Loucy (cell line): ENCODE results near the gene DBN1.

Experiments used
- EZH2phosphoT487 ChIP-seq: fragments of 200-600 bp; IDR thresholded peaks from 2 replicates; pipeline ENCODE4 v1.6.1; 2018; ENCODE audit warnings: antibody characterized with exemption, mild to moderate bottlenecking, moderate library complexity, borderline replicate concordance
- TF ChIP-seq, protein P1 (sequence below): fragments of 200-600 bp; sonication (generic); conservative IDR thresholded peaks from 2 replicates; pipeline ENCODE4 v1.5.1; 2014; ENCODE audit warnings: mild to moderate bottlenecking, antibody characterized with exemption, low read length

DNA sequence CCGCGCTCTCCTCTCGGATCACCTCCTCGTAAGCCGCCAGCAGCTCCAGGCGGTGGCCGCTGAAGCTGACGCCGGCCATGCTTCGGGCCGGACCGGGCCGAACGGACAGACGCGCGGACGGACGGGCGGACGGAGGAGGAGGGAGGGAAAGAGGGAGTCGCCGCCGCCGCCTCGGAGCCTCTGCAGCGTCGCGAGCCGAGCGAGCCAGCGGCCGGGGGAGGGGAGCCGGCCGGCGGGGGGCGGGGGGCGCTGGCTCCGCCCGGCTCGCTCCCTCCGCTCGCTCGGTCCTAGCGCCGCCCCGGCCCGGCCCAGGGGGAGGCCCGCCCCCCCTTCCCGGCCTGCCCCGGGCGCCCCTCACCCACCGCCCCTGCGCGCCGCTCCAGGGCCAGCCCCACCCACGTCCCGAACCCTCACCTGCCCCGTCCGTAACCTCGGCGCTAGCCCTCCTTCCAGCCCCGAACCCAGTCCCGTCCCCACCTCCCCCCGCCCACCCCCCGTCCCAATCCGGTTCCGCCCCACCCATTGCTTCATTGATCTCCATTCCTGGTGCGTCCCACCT is at the start of gene DBN1:
- TF ChIP-seq, protein P1, sequence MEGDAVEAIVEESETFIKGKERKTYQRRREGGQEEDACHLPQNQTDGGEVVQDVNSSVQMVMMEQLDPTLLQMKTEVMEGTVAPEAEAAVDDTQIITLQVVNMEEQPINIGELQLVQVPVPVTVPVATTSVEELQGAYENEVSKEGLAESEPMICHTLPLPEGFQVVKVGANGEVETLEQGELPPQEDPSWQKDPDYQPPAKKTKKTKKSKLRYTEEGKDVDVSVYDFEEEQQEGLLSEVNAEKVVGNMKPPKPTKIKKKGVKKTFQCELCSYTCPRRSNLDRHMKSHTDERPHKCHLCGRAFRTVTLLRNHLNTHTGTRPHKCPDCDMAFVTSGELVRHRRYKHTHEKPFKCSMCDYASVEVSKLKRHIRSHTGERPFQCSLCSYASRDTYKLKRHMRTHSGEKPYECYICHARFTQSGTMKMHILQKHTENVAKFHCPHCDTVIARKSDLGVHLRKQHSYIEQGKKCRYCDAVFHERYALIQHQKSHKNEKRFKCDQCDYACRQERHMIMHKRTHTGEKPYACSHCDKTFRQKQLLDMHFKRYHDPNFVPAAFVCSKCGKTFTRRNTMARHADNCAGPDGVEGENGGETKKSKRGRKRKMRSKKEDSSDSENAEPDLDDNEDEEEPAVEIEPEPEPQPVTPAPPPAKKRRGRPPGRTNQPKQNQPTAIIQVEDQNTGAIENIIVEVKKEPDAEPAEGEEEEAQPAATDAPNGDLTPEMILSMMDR, result no peak
- TF ChIP-seq EZH2phosphoT487, result no peak
